Sigmoid colon (tissue), 4 donors: ENCODE measurements around the gene SCAPER.

Source experiments
- POLR2AphosphoS5 ChIP-seq, 4 donors: sonication (generic); formaldehyde crosslinking; IDR thresholded peaks; one replicate each; pipeline ENCODE4 v1.6.1; 2017; ENCODE audit warnings: antibody characterized with exemption in 4 of 4
- TF ChIP-seq, protein P1 (sequence below), 4 experiments: fragments of 450-650 bp in 3 of 4; fragments of 200-600 bp in 1 of 4; IDR thresholded peaks; one replicate each; pipeline ENCODE4 v1.5.1; 2016 to 2019; ENCODE audit warnings: antibody characterized with exemption in 4 of 4, mild to moderate bottlenecking in 3 of 4, moderate library complexity in 2 of 4

- no peak for TF ChIP-seq POLR2AphosphoS5 (IDR thresholded peaks at IDR 0.05)
- TF ChIP-seq, protein P1, sequence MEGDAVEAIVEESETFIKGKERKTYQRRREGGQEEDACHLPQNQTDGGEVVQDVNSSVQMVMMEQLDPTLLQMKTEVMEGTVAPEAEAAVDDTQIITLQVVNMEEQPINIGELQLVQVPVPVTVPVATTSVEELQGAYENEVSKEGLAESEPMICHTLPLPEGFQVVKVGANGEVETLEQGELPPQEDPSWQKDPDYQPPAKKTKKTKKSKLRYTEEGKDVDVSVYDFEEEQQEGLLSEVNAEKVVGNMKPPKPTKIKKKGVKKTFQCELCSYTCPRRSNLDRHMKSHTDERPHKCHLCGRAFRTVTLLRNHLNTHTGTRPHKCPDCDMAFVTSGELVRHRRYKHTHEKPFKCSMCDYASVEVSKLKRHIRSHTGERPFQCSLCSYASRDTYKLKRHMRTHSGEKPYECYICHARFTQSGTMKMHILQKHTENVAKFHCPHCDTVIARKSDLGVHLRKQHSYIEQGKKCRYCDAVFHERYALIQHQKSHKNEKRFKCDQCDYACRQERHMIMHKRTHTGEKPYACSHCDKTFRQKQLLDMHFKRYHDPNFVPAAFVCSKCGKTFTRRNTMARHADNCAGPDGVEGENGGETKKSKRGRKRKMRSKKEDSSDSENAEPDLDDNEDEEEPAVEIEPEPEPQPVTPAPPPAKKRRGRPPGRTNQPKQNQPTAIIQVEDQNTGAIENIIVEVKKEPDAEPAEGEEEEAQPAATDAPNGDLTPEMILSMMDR (IDR thresholded peaks at IDR 0.05), result no peak
Observed at GRCh38 chr15:76337696-76338485, 567.2 kb downstream of the SCAPER start.
